Putamen (tissue), 1 donor: ENCODE measurements around the gene IQCK.

Experiments
- DNase-seq: peaks from one replicate; pipeline ENCODE4 v3.0.0-alpha.2; 2016; ENCODE audit warnings: low spot score

IQCK gene

GRCh38 chr16:19722269-19722952, 4.3 kb downstream of the IQCK start:
- DNase-seq = no peak

- no peak for DNase-seq
Measured at GRCh38 chr16:19722981-19723380, 4.9 kb downstream of the IQCK start.

- no peak for DNase-seq
Measured at GRCh38 chr16:19728636-19728965, 10.5 kb downstream of the IQCK start.

- DNase-seq = no peak
Measured at GRCh38 chr16:19733551-19733950, 15.5 kb downstream of the IQCK start.

DNA sequence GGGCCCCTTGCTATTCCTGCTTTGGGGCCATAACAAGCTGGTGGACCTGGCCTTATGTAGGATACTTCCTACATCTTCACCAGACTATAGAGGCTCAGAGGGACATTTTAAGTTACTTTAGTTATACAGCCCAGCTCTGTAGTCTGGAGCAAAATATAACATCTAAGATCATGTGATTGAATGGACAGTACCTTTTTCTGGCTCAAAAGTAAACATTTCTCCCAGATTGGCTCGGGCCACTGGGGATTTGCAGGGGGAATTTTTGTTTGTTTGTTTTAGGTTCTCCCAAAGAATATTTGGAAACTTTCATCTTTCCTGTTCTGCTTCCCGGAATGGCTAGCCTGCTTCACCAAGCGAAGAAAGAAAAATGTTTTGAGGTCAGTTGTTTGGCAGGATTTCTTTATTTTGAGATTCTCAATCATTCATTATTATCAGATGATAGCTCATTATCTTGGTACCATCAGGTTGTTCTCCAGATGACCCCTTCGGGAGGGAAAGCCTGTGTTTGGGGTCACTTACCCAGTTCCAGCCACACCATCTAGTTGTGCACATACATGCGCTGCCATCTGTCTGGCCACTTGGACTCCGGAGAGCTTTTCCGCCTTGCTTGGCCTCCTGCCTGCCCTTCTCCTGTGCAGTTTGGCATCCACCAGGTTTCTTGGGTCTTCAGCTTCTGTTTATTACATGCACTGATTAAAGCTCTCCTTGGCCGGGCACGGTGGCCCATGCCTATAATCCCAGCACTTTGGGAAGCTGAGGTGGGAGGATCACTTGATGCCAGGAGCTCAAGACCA, 17.2 kb downstream of the IQCK start:
- no peak for DNase-seq

GRCh38 chr16:19737306-19738038, 19.4 kb downstream of the IQCK start:
- peak; percentile 78 for DNase-seq

- no peak for DNase-seq
Measured at GRCh38 chr16:19741354-19741753, 23.3 kb downstream of the IQCK start.

- DNase-seq = no peak
Measured at GRCh38 chr16:19743816-19744159, 25.7 kb downstream of the IQCK start.

DNA sequence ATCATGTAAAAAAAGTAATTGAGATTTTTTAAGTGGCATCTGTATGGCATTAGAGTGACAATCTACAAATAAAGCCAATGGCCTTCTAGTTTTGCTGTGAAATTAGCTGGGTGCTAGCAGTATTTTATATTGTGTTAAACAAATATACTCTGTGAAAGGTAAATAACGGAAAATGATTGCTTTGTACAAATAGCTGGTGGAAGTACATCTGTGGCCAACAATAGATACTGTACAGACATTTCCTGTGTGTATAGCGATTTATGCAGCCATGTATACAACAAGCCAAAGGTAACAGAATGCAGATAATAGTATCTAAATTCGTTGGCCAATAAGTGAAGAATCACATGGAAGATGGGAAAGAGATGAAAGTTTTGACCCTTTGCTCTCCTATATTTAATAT, 26.6 kb downstream of the IQCK start:
- DNase-seq = no peak

DNA sequence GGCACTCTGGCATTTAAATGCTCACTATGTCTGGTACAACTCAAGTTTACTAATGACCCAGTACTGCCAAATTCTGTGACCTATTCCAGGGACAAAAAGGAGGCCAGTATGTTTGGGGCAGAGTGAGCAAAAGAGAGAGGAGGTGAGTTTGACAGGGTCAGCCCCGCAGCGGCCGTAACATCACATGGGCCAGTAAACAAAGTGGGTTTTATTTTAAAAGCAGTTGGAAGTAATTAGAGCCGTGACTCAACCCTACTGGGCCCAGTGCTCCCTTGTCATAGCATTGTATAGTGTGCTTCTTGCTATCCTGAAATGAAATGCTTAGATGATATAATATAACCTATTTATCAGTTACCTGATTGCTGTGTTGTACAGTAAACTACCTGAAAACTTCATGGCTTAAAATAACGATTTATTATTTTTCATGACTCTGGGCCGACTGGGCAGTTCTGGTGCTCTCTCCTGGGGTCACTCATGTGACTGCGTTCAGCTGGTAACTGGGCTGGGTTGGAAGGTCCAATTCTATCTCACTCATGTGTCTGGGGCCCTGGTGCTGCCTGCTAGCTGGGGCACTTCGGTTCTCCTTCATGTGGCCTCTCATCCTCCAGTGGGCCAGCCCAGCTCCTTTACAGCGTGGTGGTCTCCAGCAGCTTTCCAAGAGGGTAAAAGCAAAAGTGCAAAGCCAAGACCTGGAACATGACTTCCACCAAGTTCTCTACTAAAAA, 27.4 kb downstream of the IQCK start:
- no peak for DNase-seq

DNA sequence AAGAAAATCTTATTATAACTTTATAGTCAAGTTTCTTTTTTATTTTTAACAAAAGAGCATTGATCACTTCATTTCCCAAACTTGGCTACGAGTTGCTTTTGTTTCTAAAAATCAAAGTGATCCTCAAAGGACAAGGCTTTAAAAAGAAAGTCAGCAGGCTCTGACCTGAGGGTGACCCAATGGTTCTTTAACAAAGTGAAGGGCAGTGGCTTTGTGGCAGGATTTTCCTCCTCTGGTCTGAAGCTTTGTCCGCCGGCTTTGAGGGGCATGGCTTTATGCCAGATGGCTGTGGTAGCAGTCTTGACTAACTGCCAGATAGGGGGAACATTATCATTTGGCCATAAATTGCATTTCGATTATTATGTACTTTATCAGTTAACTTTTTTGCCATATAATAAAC, 28.5 kb downstream of the IQCK start:
- no peak for DNase-seq

- DNase-seq = no peak
Measured at GRCh38 chr16:19748389-19749168, 30.5 kb downstream of the IQCK start.

DNA sequence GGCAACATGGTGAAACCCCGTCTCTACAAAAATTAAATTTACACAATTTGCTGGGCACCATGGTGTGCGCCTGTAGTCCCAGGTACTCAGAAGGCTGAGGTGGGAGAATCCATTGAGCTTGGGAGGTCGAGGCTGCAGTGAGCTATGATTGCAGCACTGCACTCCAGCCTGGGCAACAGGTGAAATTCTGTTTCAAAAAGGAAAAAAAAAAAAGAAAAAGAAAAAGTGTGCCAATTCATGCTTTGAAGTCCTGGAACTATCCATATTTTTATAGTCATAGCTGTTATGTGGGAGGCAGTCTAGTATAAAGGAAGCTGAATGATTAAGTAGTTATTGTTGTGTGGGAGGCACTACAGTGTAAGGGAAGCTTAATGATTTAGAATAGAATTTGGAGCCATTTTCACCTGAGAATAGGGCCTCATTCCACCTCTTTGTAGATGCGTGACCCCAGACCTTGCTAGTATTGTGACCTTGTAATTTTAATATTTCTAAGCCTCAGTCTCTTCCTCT, 31.6 kb downstream of the IQCK start:
- no peak for DNase-seq

DNA sequence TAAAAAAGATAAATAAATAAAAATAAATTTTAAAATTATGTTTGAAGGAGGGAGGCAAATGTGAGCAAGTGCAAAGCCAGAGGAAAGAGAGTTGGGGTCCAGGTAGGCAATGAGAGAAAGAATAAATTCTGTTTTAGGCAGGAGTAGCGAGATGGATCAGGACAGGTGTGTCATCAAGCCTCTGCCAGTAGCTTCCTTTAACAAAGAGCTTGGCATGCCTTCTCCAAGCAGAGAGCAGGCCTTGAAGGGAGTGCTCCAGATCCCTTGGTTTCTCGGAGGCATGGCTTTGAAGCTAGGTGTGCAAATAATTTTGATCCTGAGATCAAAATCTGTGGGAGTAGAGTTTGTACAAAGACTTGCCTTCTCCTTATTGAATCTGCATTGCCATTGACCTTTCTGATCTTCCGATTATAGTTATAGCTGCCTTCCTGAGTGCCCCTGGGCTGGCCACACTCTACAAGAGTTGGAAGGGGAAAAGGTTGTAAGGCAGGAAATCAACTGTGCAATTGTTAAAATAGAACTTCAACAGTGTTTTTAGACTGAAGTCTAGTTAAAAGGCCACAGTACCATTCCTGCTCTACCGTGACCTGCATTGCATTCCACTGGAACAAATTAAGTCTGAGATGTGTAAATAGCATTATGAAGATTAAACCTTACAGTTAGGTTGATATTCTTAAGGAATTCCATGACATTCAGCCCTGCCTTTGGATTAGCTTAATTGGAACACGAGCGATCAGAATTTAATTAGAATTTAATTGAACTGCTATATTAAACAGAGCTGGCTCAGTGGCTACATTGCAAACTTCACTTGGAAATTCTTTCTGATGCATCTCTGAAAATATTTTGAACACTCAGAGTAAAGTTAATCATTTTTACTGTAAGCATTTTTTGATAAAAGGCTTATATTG, 33.7 kb downstream of the IQCK start:
- no peak for DNase-seq

GRCh38 chr16:19753815-19754643, 36.0 kb downstream of the IQCK start:
- no peak for DNase-seq

DNA sequence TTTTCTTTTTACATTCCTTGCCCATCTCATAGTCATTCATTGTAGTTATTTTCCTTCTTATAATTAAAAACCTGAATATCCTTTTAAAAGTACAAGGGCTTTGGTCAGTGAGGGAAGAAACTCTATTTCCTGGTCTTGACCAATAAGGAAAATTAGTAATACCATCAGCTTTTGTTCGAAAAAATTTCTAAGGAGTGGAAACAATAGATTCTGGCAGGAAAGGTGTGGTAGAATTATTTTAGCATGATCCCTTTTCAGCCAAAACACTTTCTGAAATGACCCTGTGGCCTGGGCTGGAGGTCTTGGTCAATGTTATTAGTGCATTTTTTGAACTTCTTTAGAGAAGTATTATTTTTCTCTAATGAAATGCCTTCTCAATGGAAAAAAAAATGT, 36.6 kb downstream of the IQCK start:
- DNase-seq = no peak

- no peak for DNase-seq
Measured at GRCh38 chr16:19755268-19755667, 37.2 kb downstream of the IQCK start.

DNA sequence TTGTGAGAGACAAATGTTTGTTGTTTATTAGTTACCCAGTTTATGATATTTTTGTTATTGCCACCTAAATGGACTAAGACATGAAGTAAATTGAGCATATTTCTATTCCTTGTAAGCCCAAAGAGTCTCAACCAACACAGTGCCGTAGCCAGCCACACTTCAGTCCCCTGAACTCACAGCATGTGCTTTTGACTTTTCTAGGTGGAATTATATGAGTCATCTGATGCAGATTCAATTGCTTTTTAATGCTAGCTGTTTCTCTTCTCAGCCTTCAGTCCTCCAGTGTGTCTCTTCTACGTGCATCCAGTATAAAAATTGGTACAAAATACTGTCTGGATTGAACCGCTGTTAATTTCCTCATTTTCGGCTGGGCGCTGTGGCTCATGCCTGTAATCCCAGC, 39.0 kb downstream of the IQCK start:
- peak; percentile 49 for DNase-seq

DNA sequence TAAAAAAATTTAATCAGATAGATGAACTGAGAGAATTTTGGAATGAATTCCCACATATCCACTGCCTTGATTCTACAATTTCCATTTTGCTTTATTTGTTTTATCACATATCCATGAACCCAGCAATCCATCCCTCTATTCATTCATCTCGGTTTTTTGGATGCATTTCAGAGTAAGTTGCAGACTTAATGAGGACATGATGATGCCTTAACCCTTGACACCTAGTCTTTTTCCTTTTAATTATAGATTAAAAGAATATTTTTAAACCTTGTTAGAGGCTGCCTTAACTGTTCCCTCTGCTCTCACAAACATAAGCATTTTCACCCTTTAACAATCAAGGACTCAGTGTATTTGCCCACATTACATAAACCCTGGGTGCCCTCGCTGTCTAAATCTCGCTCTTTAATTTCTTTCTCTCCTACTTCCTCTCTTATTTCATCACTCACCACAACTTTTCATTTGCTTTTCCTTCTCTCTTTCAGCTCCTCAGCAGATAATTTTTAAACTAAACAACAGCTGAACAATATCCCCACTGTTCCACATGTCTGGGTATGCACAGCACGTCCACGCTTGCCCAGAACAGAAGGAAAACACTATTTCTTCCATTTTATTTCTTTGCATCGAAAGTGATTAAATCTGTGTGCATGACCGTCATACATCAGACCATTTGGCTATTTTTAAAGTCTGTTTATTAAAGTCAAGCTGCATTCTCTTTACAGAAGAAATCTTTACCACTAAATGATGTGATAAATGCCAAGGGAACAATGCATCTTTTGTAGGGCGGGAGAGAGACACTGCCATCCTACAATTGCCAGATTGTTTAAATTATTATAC, 39.9 kb downstream of the IQCK start:
- peak; percentile 88 for DNase-seq
